Testis (tissue), 3 donors: ENCODE data around the gene CTRB1. TPM values are rescaled to one million over a fixed set of nuclear protein-coding genes. Genes with fewer than 3 reads are reported as not detected.
"Not testable (repeated sequence)": the region's sequence is repeated elsewhere in the genome, so short reads cannot be mapped to it uniquely, and the experiment has no call there.

Source experiments
- DNase-seq: peaks from one replicate; pipeline ENCODE4 v3.0.0-alpha.2; 2019
- H3K27ac ChIP-seq, 2 donors: fragments of 200-600 bp; sonication (generic); one replicate each; pipeline ENCODE4 v1.5.1; 2019
- H3K27me3 ChIP-seq: fragments of 200-600 bp; sonication (generic); one replicate; pipeline ENCODE4 v1.5.1; 2019
- H3K36me3 ChIP-seq: fragments of 200-600 bp; sonication (generic); one replicate; pipeline ENCODE4 v1.5.1; 2017; ENCODE audit warnings: low read depth; ENCODE audit errors: missing control alignments
- H3K4me1 ChIP-seq: fragments of 200-600 bp; sonication (generic); one replicate; pipeline ENCODE4 v1.5.1; 2019
- H3K4me3 ChIP-seq, 2 donors: fragments of 200-600 bp; sonication (generic); one replicate each; pipeline ENCODE4 v1.5.1; 2017 to 2019
- H3K9me3 ChIP-seq: fragments of 200-600 bp; sonication (generic); one replicate; pipeline ENCODE4 v1.5.1; 2017
- POLR2A ChIP-seq: fragments of 450-650 bp; IDR thresholded peaks from one replicate; pipeline ENCODE4 v1.6.1; 2017; ENCODE audit warnings: antibody characterized with exemption, mild to moderate bottlenecking, moderate library complexity
- WGBS, 2 donors: methylation state at CpG; one replicate each; pipeline ENCODE4 v1.1.5; 2018; 5-methylcytosine and 5-hydroxymethylcytosine counted together
- intact Hi-C: fragments of 100-400 bp; cut with DNase I; formaldehyde crosslinking; loops from one replicate; pipeline ENCODE4 v1.15.1; 2023; ENCODE audit warnings: low total_unique reads
- polyA plus RNA-seq: library from polyadenylated mRNA; stranded (reverse); fragments of 350-450 nt; fragmentation: Illumina TruSeq; extraction: RNeasy Lipid Tissue Mini Kit (QIAGEN cat#74804); gene quantifications from one replicate; pipeline ENCODE4 v1.2.3, GENCODE V29; 2014; ENCODE audit warnings: low read depth, low replicate concordance; ENCODE audit not compliant: insufficient read depth
- total RNA-seq, 2 donors: library from RNA; depleted of rRNA; stranded (reverse); fragments of >200 nt; gene quantifications; one replicate each; pipeline ENCODE4 v1.2.3, GENCODE V29; 2016
- TF ChIP-seq, protein P1 (sequence below), 3 experiments: fragments of 450-650 bp in 2 of 3; fragments of 200-600 bp in 1 of 3; sonication (generic) in 1 of 3; IDR thresholded peaks; one replicate each; pipeline ENCODE4 v1.5.1; 2016 to 2019; ENCODE audit warnings: antibody characterized with exemption in 3 of 3, mild to moderate bottlenecking in 2 of 3, moderate library complexity in 1 of 3

Gene CTRB1
- total and polyA plus RNA-seq, 3 donors from 2014 or later, result 1.2 TPM; not detected in 2

DNA sequence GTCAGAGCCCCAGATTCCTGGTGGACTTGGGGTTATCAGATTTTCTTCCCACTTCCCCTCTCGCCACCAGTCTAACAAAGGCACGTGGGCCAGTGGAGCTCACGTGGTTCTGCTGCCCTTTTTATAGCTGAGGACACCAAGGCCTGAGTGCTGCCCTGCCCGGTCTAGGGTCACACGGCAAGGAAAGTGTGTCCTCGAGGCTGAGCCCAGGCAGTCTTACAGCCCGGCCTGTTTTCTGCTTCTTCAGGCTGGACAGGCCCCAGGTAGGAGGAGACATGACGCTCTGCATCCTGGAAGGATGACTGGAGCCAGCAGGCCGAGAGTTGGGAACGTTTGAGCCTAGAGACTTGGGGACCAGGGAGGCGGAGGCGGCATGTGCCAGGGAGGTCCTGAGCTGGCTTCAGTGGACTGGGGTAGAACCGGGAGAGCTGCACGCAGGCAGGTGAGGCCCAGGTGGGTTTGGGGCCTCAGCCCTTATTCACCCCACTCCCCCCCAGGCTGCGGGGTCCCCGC is 3.5 kb downstream of the CTRB1 start:
- peaks cover 3% of the 10 kb centered on the region for H3K4me1 ChIP-seq
- no peak overlapping the region for H3K4me3 ChIP-seq
- intact Hi-C loops, result no loop called here
- H3K36me3 ChIP-seq, result no peaks in the 10 kb centered on the region
- no peaks in the 10 kb centered on the region for H3K27me3 ChIP-seq
- H3K9me3 ChIP-seq, result no peaks in the 10 kb centered on the region
- H3K27ac ChIP-seq, result peak overlapping the region in 1 of 2 donors; percentile 41
- TF ChIP-seq, protein P1, sequence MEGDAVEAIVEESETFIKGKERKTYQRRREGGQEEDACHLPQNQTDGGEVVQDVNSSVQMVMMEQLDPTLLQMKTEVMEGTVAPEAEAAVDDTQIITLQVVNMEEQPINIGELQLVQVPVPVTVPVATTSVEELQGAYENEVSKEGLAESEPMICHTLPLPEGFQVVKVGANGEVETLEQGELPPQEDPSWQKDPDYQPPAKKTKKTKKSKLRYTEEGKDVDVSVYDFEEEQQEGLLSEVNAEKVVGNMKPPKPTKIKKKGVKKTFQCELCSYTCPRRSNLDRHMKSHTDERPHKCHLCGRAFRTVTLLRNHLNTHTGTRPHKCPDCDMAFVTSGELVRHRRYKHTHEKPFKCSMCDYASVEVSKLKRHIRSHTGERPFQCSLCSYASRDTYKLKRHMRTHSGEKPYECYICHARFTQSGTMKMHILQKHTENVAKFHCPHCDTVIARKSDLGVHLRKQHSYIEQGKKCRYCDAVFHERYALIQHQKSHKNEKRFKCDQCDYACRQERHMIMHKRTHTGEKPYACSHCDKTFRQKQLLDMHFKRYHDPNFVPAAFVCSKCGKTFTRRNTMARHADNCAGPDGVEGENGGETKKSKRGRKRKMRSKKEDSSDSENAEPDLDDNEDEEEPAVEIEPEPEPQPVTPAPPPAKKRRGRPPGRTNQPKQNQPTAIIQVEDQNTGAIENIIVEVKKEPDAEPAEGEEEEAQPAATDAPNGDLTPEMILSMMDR (IDR thresholded peaks at IDR 0.05), result no peak
- peak; percentile 50 for DNase-seq
- WGBS, 2 donors, result 50 to 66% methylated on average over 7 to 14 of the region's 16 CpGs

DNA sequence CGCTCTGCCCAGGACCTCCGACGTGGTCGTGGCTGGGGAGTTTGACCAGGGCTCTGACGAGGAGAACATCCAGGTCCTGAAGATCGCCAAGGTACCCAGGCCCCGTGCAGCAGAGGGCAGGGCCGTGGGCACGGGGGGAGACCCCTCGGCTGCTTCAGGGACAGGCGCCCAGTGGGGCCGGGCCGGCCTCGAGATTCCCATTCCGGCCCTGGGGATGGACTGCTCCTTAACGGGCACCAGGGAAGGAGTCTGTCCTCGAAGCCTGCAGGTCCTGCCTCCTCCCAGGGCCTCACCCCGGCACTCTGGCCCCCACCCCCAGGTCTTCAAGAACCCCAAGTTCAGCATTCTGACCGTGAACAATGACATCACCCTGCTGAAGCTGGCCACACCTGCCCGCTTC is 4.3 kb downstream of the CTRB1 start:
- H3K4me1 ChIP-seq, H3K9me3 ChIP-seq, H3K36me3 ChIP-seq, H3K27ac ChIP-seq, H3K4me3 ChIP-seq, H3K27me3 ChIP-seq, DNase-seq, intact Hi-C loops: not testable (repeated sequence)
- no CpG with 5 or more reads among the region's 20 CpGs for WGBS, 2 donors

DNA sequence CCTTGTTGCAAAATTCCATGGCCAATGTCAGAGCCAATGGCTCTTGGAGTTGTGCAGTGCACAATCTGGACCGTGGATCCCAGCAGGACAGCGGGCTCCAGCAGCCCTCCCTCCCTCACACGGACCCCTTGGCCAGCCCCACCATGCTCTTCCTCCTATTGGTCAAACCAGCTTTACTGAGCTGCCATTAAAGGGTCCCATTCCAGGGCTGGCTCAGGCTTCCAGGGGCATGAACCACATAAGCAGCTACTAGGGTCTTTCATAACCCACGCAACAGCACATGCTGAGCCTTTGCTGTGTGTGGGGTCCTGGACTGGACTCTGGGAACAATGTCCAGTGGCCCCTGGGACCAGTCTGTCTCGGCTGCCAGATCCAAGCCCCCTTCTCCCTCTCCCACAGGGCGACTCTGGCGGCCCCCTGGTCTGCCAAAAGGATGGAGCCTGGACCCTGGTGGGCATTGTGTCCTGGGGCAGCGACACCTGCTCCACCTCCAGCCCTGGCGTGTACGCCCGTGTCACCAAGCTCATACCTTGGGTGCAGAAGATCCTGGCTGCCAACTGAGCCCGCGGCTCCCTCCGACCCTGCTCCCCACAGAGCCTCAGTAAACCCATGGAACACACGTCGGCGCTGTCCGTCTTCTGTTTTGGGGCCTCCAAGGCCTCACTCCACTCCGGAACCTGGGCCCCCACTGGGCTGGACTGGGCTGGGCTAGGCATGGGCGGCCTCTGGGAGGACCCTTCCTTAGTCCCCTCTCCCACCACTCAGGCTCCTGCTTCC is 5.7 kb downstream of the CTRB1 start:
- H3K9me3 ChIP-seq, result no peaks in the 10 kb centered on the region
- no peak overlapping the region for H3K4me3 ChIP-seq
- no peaks in the 10 kb centered on the region for H3K36me3 ChIP-seq
- no peak overlapping the region for H3K27ac ChIP-seq
- 66 to 71% methylated on average over 15 to 20 of the region's 20 CpGs for WGBS, 2 donors
- no peaks in the 10 kb centered on the region for H3K27me3 ChIP-seq
- intact Hi-C loops, result loop anchor here (2.0 kb wide), 1 partner anchor 18 kb away; the partner anchor contains the start of gene CTRB2
- H3K4me1 ChIP-seq, result peaks cover 3% of the 10 kb centered on the region
- no peak for TF ChIP-seq POLR2A
- TF ChIP-seq, protein P1 (IDR thresholded peaks at IDR 0.05), result no peak
- DNase-seq, result no peak

DNA sequence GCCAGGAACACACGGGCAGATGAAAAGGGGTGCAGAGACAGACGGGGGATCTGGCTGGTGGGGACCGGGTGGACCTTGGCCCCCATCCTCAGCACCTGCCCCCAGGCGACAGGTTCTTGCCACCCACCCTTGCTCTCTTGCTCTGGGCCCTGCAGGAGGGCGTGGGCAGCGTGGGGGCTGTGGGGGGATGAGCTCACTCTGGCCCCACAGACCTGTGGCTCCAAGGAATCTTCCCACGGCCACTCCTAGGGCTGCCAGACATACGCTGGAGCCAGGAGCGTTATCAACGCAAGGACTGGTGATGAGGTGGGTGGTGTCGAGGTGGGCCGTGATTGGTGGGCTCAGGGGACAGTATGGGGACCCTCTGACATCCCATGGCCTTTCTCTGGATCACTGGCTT is 6.3 kb downstream of the CTRB1 start:
- WGBS, 2 donors, result 48 to 67% methylated on average over 8 to 12 of the region's 12 CpGs
- no peaks in the 10 kb centered on the region for H3K9me3 ChIP-seq
- no peak for TF ChIP-seq POLR2A
- TF ChIP-seq, protein P1 (IDR thresholded peaks at IDR 0.05), result no peak
- H3K27me3 ChIP-seq, result no peaks in the 10 kb centered on the region
- H3K4me3 ChIP-seq, result no peak overlapping the region
- H3K27ac ChIP-seq, result no peak overlapping the region
- no peaks in the 10 kb centered on the region for H3K36me3 ChIP-seq
- DNase-seq, result no peak
- intact Hi-C loops, result loop anchor here (2.0 kb wide), 1 partner anchor 18 kb away; the partner anchor contains the start of gene CTRB2
- H3K4me1 ChIP-seq, result peaks cover 3% of the 10 kb centered on the region

- TF ChIP-seq, protein P1 (IDR thresholded peaks at IDR 0.05), result no peak
- TF ChIP-seq POLR2A, result no peak
Measured at GRCh38 chr16:75225678-75226515, 7.1 kb downstream of the CTRB1 start.

More at GRCh38 chr16:75225678-75226515, 7.1 kb downstream of the CTRB1 start:
- intact Hi-C loops, result loop anchor here (2.0 kb wide), 1 partner anchor 19 kb away; the partner anchor contains the start of gene CTRB2
- H3K4me1 ChIP-seq, result peaks cover 3% of the 10 kb centered on the region
- H3K4me3 ChIP-seq, result no peak overlapping the region
- H3K27me3 ChIP-seq, result no peaks in the 10 kb centered on the region
- no peak overlapping the region for H3K27ac ChIP-seq
- DNase-seq, result no peak
- 73 to 75% methylated on average over 24 to 26 of the region's 26 CpGs for WGBS, 2 donors
- no peaks in the 10 kb centered on the region for H3K36me3 ChIP-seq
- no peaks in the 10 kb centered on the region for H3K9me3 ChIP-seq
